GM12801 (cell line): ENCODE data around the gene PEAK1.

Experiments used
- TF ChIP-seq, protein P1 (sequence below): IDR thresholded peaks from one replicate; pipeline ENCODE4 v1.5.1; 2011; ENCODE audit warnings: control low read depth; ENCODE audit not compliant: insufficient read length; ENCODE audit errors: extremely low read depth

Gene PEAK1

DNA sequence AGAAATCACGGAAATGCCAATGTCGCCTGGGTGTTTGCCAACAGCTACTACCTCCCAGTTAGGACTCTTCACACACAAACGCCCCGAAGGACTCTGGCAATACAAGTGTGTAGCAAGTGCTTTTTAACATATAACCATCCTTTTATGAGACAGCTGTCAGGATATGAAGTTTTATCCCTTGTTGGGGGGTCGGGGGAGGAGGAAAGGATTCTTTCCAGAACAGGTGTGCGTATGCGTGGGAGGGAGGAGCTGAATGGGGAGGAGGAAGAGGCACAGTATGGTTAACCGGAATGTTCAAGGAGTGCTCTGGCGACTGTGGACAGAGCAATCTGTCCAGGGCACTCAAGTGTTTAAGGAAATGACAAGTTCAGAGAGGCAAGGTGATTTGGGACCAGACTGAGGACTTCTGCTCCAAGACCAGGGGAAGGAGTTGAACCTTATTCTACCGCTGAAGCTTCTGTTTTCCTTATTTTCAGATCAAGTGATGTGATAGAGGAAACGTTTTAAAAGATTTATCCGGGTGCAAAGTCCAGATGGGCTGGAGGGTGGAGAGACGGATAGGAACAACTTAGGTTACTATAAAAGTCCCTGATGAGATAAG lies 350.3 kb downstream of the PEAK1 start:
- TF ChIP-seq, protein P1, sequence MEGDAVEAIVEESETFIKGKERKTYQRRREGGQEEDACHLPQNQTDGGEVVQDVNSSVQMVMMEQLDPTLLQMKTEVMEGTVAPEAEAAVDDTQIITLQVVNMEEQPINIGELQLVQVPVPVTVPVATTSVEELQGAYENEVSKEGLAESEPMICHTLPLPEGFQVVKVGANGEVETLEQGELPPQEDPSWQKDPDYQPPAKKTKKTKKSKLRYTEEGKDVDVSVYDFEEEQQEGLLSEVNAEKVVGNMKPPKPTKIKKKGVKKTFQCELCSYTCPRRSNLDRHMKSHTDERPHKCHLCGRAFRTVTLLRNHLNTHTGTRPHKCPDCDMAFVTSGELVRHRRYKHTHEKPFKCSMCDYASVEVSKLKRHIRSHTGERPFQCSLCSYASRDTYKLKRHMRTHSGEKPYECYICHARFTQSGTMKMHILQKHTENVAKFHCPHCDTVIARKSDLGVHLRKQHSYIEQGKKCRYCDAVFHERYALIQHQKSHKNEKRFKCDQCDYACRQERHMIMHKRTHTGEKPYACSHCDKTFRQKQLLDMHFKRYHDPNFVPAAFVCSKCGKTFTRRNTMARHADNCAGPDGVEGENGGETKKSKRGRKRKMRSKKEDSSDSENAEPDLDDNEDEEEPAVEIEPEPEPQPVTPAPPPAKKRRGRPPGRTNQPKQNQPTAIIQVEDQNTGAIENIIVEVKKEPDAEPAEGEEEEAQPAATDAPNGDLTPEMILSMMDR = no peak

DNA sequence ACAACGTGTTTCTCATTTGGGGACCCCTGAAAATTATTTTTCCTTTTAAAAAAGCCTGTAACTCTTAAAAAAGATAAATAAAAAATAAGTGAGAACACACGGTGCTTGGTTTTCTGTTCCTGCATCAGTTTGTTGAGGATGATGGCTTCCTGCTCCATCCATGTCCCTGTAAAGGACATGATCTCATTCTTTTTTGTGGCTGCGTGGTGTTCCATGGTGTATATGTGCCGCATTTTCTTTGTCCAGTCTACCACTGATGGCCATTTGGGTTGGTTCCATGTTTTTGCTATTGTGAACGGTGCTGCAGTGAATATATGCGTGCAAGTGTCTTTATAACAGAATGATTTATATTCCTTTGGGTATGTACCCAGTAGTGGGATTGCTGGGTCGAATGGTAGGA lies 351.3 kb downstream of the PEAK1 start:
- TF ChIP-seq, protein P1 = no peak

DNA sequence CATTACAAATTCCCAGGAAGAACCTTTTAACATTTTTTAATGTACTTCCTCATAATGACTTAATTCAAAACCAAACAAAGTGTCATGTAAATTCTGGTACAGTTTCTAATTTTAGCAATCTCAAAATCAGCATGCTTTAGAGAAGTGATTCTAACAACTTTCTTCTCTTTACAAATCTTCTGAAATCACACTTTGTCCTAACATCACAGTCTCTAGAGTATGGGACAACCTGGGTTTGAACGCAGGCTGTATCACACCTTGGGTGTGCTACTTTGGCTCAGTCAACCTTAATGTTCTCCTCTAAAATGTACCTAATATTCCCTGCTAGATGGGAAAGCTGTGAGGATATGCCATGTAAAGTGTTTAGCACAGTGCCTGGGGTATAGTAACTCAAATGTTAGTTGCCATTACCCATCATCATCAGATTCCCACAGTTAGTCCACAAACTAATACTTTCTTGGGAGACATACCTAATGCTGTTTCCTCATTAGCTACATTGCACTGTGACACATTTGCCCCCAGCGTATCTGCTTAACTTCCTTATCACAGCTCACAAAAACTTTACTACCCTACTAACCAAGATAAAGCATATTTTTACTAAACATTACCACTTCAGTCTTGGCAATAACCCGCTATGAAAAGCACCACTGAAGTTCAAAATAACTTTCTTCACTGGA lies 352.1 kb downstream of the PEAK1 start:
- TF ChIP-seq, protein P1 = no peak

DNA sequence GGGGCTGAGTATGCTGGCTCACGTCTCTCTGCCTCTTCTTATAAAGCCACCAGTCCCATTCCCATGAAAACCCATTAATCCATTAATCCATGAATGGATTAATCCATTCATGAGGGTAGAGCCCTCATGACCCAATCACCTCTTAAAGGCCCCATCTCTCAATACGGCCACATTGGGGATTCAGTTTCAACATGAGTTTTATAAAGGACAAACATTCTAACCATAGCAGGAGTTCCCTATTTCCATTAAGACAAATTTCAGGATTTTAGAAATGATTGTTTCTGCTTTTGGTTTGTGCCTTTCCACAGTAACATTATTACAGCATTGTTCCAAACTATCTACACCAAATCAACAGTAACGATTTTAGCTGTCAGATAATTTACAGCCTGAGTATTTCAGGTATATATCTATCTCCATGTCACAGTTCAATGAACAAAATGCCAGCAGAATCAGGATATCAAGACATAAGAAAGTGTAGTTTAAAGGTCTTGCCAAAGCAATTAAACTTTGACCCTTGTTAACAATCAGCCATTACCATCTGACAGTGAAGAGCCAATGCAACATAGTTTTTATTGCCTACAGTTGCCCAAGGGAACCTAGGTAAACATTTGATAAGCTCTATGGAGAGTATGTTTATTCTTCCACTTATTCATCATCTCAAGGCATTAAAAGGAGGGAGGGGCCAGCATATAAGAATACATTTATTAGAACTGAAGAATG lies 352.8 kb downstream of the PEAK1 start:
- TF ChIP-seq, protein P1 = no peak

DNA sequence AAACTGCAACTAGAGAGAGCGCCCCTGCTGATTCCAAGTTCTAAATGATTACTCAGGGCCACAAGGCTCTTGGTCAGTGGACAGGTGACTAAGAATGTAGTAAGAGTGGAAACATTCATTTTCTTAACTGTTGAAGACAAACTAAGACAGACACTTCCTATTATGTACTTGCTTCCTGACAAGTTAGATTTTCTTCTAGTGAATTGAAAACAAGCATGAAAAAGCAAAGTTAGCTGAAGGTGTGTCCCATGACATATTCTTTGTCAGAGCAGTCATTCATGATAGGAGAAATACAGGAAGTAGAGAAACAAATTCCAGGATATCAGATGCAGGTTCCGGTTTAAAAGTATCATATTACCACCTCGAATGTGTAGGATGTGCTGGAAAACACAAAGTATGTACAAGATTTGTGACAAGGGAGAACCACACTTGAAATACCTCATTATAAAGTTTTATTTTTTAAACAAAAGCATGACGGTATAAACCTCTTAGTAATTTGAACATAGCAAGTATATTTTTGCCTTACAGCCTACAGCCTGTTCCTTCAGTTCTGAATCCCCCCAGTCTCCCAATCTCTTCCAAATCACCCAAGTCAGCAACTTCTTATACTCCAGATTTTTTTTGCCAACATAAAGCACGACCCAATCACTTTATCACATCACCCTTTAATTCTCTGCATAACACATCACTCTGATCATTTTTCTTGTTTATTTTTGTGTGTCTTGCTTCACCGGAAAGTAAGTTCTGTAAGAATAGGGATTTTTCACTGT lies 355.2 kb downstream of the PEAK1 start:
- TF ChIP-seq, protein P1 = no peak

DNA sequence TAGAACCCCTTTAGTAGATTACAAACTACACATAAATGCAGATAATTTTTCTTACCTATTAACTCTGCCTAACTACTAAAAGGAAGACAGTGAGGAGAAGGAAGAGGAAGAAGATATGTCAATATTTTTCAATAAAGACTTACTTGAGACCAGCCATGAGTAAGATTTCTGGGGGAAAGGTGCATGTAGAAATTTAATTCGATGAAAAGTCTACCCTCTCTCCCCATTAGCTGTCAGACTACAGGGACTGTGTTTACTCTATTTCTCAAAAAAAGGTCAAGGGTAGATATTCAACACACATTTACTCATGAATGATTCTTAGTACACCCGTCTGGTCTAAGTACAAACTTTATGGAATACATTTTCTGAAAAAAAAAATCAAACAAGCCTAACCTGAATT lies 355.8 kb downstream of the PEAK1 start:
- TF ChIP-seq, protein P1 = no peak

DNA sequence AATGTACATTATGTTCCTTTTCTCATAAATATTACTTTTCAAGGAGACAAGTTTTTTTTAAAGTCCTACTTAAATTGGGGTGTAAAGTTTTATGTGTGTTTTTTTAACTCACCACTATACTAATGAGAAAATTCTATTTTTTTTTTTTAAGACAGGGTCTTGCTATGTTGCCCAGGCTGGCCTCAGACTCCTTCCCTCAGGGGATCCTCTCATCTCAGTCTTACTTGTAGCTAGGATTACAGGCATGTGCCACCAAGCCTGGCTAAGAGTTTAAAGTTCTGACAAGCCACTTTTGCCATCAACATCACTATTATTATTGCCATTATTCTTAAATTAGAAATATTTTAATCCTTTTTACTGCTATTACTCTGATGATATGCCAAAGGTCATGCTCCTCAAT lies 356.7 kb downstream of the PEAK1 start:
- TF ChIP-seq, protein P1 = no peak
